Heart left ventricle (tissue), 16 donors: ENCODE measurements around the gene PLPP1. TPM values are rescaled to one million over a fixed set of nuclear protein-coding genes. Genes with fewer than 3 reads are reported as not detected.

Experiments used
- ATAC-seq, 4 donors: fragments of 200-7000 bp; cut with Tn5 transposase; one replicate each; pipeline ENCODE4 v1.9.1; 2020 to 2022; ENCODE audit warnings: moderate library complexity in 4 of 4, mild to moderate bottlenecking in 3 of 4, moderate number of reproducible peaks in 1 of 4
- DNase-seq, 5 donors: peaks; one replicate each; pipeline ENCODE4 v3.0.0-alpha.2; 2020
- H3K27ac ChIP-seq, 12 donors: fragments of 200-600 bp; sonication (generic) in 4 of 12; one replicate each; pipeline versions ENCODE4 v1.5.0 to v1.8.0; 2016 to 2022; ENCODE audit warnings: mild to moderate bottlenecking in 2 of 12
- H3K27me3 ChIP-seq, 9 donors: fragments of 200-600 bp; sonication (generic) in 2 of 9; one replicate each; pipeline versions ENCODE4 v1.5.1 to v1.8.0; 2016 to 2022; ENCODE audit warnings: mild to moderate bottlenecking in 3 of 9
- H3K36me3 ChIP-seq, 9 donors: fragments of 200-600 bp; sonication (generic) in 2 of 9; one replicate each; pipeline versions ENCODE4 v1.5.0 to v1.8.0; 2018 to 2022; ENCODE audit warnings: mild to moderate bottlenecking in 2 of 9
- H3K4me1 ChIP-seq, 12 donors: fragments of 200-600 bp; sonication (generic) in 4 of 12; one replicate each; pipeline versions ENCODE4 v1.5.0 to v1.8.0; 2016 to 2022; ENCODE audit warnings: mild to moderate bottlenecking in 3 of 12
- H3K4me3 ChIP-seq, 12 donors: fragments of 200-600 bp; sonication (generic) in 4 of 12; one replicate each; pipeline versions ENCODE4 v1.5.0 to v1.8.0; 2017 to 2022; ENCODE audit warnings: mild to moderate bottlenecking in 9 of 12, moderate library complexity in 4 of 12
- H3K9me3 ChIP-seq, 12 donors: fragments of 200-600 bp; sonication (generic) in 4 of 12; one replicate each; pipeline versions ENCODE4 v1.5.0 to v1.8.0; 2016 to 2022; ENCODE audit warnings: mild to moderate bottlenecking in 1 of 12
- CTCF ChIP-seq, 12 donors: fragments of 200-600 bp; sonication (generic) in 4 of 12; IDR thresholded peaks; one replicate each; pipeline versions ENCODE4 v1.5.0 to v1.8.0; 2018 to 2022; ENCODE audit warnings: antibody characterized with exemption in 12 of 12, mild to moderate bottlenecking in 5 of 12
- POLR2A ChIP-seq, 2 donors: fragments of 450-650 bp; IDR thresholded peaks; one replicate each; pipeline ENCODE4 v1.6.1; 2017; ENCODE audit warnings: antibody characterized with exemption in 2 of 2, mild to moderate bottlenecking in 2 of 2, moderate library complexity in 2 of 2
- WGBS, 4 donors: extraction: QIAGEN DNeasy Blood & Tissue Kit in 2 of 4; methylation state at CpG; one replicate each; pipeline versions ENCODE4 v1.1.5 to v1.1.7; 2013 to 2018; 5-methylcytosine and 5-hydroxymethylcytosine counted together
- intact Hi-C, 10 donors: fragments of 100-400 bp; cut with DNase I; formaldehyde crosslinking; loops; one replicate each; pipeline versions ENCODE4 v1.11.1 to v1.14.2; 2022
- polyA plus RNA-seq, 2 donors: library from polyadenylated mRNA; stranded (reverse); fragments of 200-250 nt; gene quantifications; one replicate each; pipeline ENCODE4 v1.2.3, GENCODE V29; 2013
- total RNA-seq, 9 donors: library from RNA; depleted of rRNA in 2 of 9; stranded (reverse); fragments of >200 nt in 2 of 9; fragmentation: NEBNext Ultra II Directional in 3 of 9; extraction: Animal tissue kit (Norgen Biotek cat#: 25700) in 3 of 9; gene quantifications; one replicate each; pipeline versions ENCODE4 v1.1.0 to v1.2.4, GENCODE V29; 2016 to 2023
- donor health status: ischemic (EF 13 %, LVEDD 7.1; RV severe dilation, severe dysfunction).
- donor health status: healthy with polysubstance abuse.
- donor health status: DM: no; HTN: yes; CAD: no.
- donor health status: DM: no; HTN: no; CAD: no.
- donor health status: ischemic (EF 25% LVEDD 6.9; RV normal size, moderate dysfunction).
- donor health status: ischemic (EF 25% LVEDD 5.7; RV mildly dilated, moderate dysfunction).
- donor health status: healthy.
- donor health status: DM: yes; HTN: yes; CAD: no.
- donor health status: ischemic (EF 35%, LVEDD 5.7; RV mildly dilated, moderate dysfunction).
- donor health status: nonischemic (EF 11% LVEDD 7.7; RV severe dilation, severe dysfunction).
- donor health status: DM: yes; HTN: yes; CAD: no.
- donor health status: PGD.
- donor health status: ischemic (EF 29% LVEDD 5.4; RV normal size, mild dysfunction).
- donor health status: nonischemic (EF 23%, LVEDD 6.1; RV moderate dilation, normal function).

PLPP1 gene
- total and polyA plus RNA-seq, 11 donors: 64.9 to 223 (median 81.5) TPM

- WGBS, 4 donors: 47 to 53% (median 49%) methylated on average over 4 of the region's 4 CpGs
- peaks cover 0 to 11% (median 6%) of the 10 kb centered on the region in 9 donors for H3K36me3 ChIP-seq
- no peaks in the 10 kb centered on the region for H3K9me3 ChIP-seq
- ATAC-seq: no peak
- TF ChIP-seq CTCF (IDR thresholded peaks at IDR 0.05): no peak
- TF ChIP-seq POLR2A (IDR thresholded peaks at IDR 0.05): no peak
- H3K4me1 ChIP-seq: peaks cover 0 to 66% (median 36%) of the 10 kb centered on the region in 12 donors
- intact Hi-C loops: no loop called here
- no peaks in the 10 kb centered on the region for H3K27me3 ChIP-seq
- no peak for DNase-seq
- no peak overlapping the region for H3K4me3 ChIP-seq
- H3K27ac ChIP-seq: peak overlapping the region in 9 of 12 donors; percentile 4 to 32 (median 16)
Observed at GRCh38 chr5:55450050-55450765, 84.6 kb downstream of the PLPP1 start.

- no peak for DNase-seq
- 33 to 48% (median 43%) methylated on average over 8 of the region's 8 CpGs for WGBS, 4 donors
- no peaks in the 10 kb centered on the region for H3K9me3 ChIP-seq
- TF ChIP-seq CTCF (IDR thresholded peaks at IDR 0.05) (no peak), POLR2A (IDR thresholded peaks at IDR 0.05) (no peak)
- H3K36me3 ChIP-seq: peaks cover 0 to 6% (median 4%) of the 10 kb centered on the region in 9 donors
- peak; percentile 49 to 55 (median 51) for ATAC-seq
- H3K4me1 ChIP-seq: peaks cover 0 to 57% (median 23%) of the 10 kb centered on the region in 12 donors
- H3K4me3 ChIP-seq: no peak overlapping the region
- H3K27ac ChIP-seq: peak overlapping the region in 11 of 12 donors; percentile 40 to 76 (median 58)
- intact Hi-C loops: no loop called here
- H3K27me3 ChIP-seq: no peaks in the 10 kb centered on the region
Observed at GRCh38 chr5:55446640-55447351, 88.0 kb downstream of the PLPP1 start.

- DNase-seq: no peak
- H3K9me3 ChIP-seq: no peaks in the 10 kb centered on the region
- WGBS, 4 donors: 87 to 91% (median 89%) methylated on average over 3 of the region's 3 CpGs
- no peak for TF ChIP-seq CTCF (IDR thresholded peaks at IDR 0.05)
- TF ChIP-seq POLR2A (IDR thresholded peaks at IDR 0.05): no peak
- H3K4me3 ChIP-seq: no peak overlapping the region
- intact Hi-C loops: no loop called here
- peaks cover 0 to 14% (median 10%) of the 10 kb centered on the region in 9 donors for H3K36me3 ChIP-seq
- H3K4me1 ChIP-seq: peaks cover 0 to 62% (median 30%) of the 10 kb centered on the region in 12 donors
- no peak for ATAC-seq
- peak overlapping the region in 1 of 12 donors; percentile 68 for H3K27ac ChIP-seq
- H3K27me3 ChIP-seq: no peaks in the 10 kb centered on the region
Observed at GRCh38 chr5:55445791-55446190, 89.0 kb downstream of the PLPP1 start.

- no peak for DNase-seq
- H3K4me1 ChIP-seq: peaks cover 2 to 77% (median 48%) of the 10 kb centered on the region in 12 donors
- H3K27me3 ChIP-seq: no peaks in the 10 kb centered on the region
- no peak for ATAC-seq
- peak overlapping the region in 10 of 12 donors; percentile 47 to 89 (median 83) for H3K27ac ChIP-seq
- H3K9me3 ChIP-seq: no peaks in the 10 kb centered on the region
- intact Hi-C loops: loop anchor here in 1 of 10 donors (5.0 kb wide), 1 partner anchor 90 kb away; the partner anchor contains the start of gene PLPP1
- peaks cover 0 to 25% (median 10%) of the 10 kb centered on the region in 9 donors for H3K36me3 ChIP-seq
- 93 to 100% (median 96%) methylated on average over 1 of the region's 1 CpG for WGBS, 4 donors
- TF ChIP-seq POLR2A (IDR thresholded peaks at IDR 0.05): no peak
- TF ChIP-seq CTCF (IDR thresholded peaks at IDR 0.05): no peak
- H3K4me3 ChIP-seq: no peak overlapping the region
Observed at GRCh38 chr5:55441954-55442353, 92.8 kb downstream of the PLPP1 start.
